ENCODE data around the gene GJA9. TPM values are rescaled to one million over a fixed set of nuclear protein-coding genes. Genes with fewer than 3 reads are reported as not detected.
A peak's percentile ranks its signal among the peaks of the same experiment; 100 is the strongest.

Gene GJA9
- total RNA-seq (2014; rRNA removed) (0.35 TPM in 1 of 2 replicates, not detected in the other), Bru-seq, nascent RNA (percentile 27 among the genes with signal in this experiment), BruChase-seq, experiment 1, labeled RNA remaining after a 6-hour chase (percentile 20 among the genes with signal in this experiment), BruChase-seq, experiment 2, labeled RNA remaining after a 2-hour chase (percentile 22 among the genes with signal in this experiment)
- long read RNA-seq, result 0 reads

DNA sequence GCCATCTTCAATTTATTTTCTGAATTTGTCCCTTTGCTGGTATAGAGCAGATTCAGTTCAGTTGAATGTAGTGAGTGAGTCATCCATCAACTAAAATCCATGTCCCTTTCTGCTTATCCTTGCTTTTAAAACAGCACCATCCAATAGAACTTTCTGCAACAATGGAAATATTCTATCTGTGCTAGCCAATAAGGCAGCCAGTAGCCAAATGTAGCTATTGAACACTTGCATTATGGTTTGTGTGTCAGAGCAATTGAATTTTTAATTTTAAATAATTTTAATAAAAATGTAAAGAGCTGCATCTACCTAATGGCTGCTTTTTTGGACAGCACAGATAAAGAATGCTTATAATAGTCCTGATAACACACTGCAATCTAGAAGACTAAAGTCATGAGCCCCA lies at the start of gene GJA9:
GJA9 (minus strand) TSS at position 101 of the 400 bp plus-strand sequence. CDS start 5,489 bp downstream, outside the sequence.
- no peaks in the 10 kb centered on the region for H3K9me2 ChIP-seq (replicated peaks; ENCODE audit: low read length)
- H3K4me1 ChIP-seq (ENCODE audit: insufficient read depth, low read length), result peaks cover 9% of the 10 kb centered on the region
- H2AFZ ChIP-seq (ENCODE audit: low read length), result no peak within 1 kb of the TSS
- ATAC-seq (no peak), DNase-seq (no peak)
- ChIA-PET POLR2A (ENCODE audit: unreplicated experiment) (no interaction called here), CTCF (no interaction called here)
- H4K20me1 ChIP-seq (ENCODE audit: low read length), result no peaks in the 10 kb centered on the region
- H3K27me3 ChIP-seq (ENCODE audit: low read length), result no peaks in the 10 kb centered on the region
- H3K36me3 ChIP-seq (ENCODE audit: low read depth, low read length), result no peaks in the 10 kb centered on the region
- TF ChIP-seq, protein P1, sequence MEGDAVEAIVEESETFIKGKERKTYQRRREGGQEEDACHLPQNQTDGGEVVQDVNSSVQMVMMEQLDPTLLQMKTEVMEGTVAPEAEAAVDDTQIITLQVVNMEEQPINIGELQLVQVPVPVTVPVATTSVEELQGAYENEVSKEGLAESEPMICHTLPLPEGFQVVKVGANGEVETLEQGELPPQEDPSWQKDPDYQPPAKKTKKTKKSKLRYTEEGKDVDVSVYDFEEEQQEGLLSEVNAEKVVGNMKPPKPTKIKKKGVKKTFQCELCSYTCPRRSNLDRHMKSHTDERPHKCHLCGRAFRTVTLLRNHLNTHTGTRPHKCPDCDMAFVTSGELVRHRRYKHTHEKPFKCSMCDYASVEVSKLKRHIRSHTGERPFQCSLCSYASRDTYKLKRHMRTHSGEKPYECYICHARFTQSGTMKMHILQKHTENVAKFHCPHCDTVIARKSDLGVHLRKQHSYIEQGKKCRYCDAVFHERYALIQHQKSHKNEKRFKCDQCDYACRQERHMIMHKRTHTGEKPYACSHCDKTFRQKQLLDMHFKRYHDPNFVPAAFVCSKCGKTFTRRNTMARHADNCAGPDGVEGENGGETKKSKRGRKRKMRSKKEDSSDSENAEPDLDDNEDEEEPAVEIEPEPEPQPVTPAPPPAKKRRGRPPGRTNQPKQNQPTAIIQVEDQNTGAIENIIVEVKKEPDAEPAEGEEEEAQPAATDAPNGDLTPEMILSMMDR (conservative IDR thresholded peaks at IDR 0.05; ENCODE audit: low read depth, low read length), result no peak
- TF ChIP-seq EZH2phosphoT487 (IDR thresholded peaks at IDR 0.05; ENCODE audit: borderline replicate concordance, low read length) (no peak), EZH2 (IDR thresholded peaks at IDR 0.05; ENCODE audit: low read length, unreplicated experiment) (no peak)
- intact Hi-C loops (cut with micrococcal nuclease), result no loop called here
- no peak within 1 kb of the TSS for H3K9ac ChIP-seq (ENCODE audit: low read length)
- no TSS peak for BruUV-seq (replicated peaks)
- no peaks in the 10 kb centered on the region for H3K9me3 ChIP-seq (ENCODE audit: low read length)
- no peak within 1 kb of the TSS for H3K4me3 ChIP-seq (ENCODE audit: low read length)
- H3K79me2 ChIP-seq (ENCODE audit: low read length), result no peaks in the 10 kb centered on the region
- H3K4me2 ChIP-seq (ENCODE audit: low read length), result no peak within 1 kb of the TSS
- H3K27ac ChIP-seq (ENCODE audit: low read length), result no peak within 1 kb of the TSS
- H3F3A ChIP-seq (ENCODE audit: low read length, unreplicated experiment), result no peaks in the 10 kb centered on the region

DNA sequence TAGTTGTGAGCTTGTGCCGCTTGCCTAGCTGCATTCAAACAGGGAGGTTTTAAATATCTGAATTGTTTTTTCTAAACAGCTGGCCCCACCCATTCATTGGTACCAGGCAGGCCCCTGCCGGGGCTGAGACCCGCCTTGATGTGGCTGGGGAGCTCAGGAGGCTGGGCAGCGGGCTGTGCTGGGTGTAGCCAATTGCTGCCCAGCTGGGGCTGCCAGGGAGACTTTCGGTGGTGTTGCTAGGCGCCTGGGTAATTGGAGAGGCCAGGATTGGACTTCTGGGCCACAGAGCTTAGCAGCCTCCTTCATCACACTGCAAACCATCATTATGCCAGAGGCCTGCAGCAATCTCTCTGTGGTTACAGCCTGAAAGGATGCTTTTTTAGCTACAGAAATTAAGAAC lies 48.1 kb upstream of the GJA9 start:
- ATAC-seq (no peak), DNase-seq (no peak)
- Histone ChIP-seq H3K4me3 (ENCODE audit: low read length) (no peak overlapping the region), H3K9ac (ENCODE audit: low read length) (no peak overlapping the region), H4K20me1 (ENCODE audit: low read length) (no peaks in the 10 kb centered on the region), H3K4me1 (ENCODE audit: insufficient read depth, low read length) (no peaks in the 10 kb centered on the region), H2AFZ (ENCODE audit: low read length) (no peak overlapping the region), H3K9me3 (ENCODE audit: low read length) (no peaks in the 10 kb centered on the region), H3K36me3 (ENCODE audit: low read depth, low read length) (no peaks in the 10 kb centered on the region), H3K4me2 (ENCODE audit: low read length) (no peak overlapping the region), H3K9me2 (replicated peaks; ENCODE audit: low read length) (no peaks in the 10 kb centered on the region), H3K27me3 (ENCODE audit: low read length) (no peaks in the 10 kb centered on the region), H3K79me2 (ENCODE audit: low read length) (no peaks in the 10 kb centered on the region), H3K27ac (ENCODE audit: low read length) (no peak overlapping the region), H3F3A (ENCODE audit: low read length, unreplicated experiment) (no peaks in the 10 kb centered on the region)
- BruUV-seq (replicated peaks), result no TSS peak
- intact Hi-C loops (cut with micrococcal nuclease), result no loop called here
- CTCF ChIA-PET, result no interaction called here
- TF ChIP-seq EZH2 (IDR thresholded peaks at IDR 0.05; ENCODE audit: low read length, unreplicated experiment), result no peak
- TF ChIP-seq, protein P1 (conservative IDR thresholded peaks at IDR 0.05; ENCODE audit: low read depth, low read length), result no peak
- POLR2A ChIA-PET (ENCODE audit: unreplicated experiment), result no interaction called here

DNA sequence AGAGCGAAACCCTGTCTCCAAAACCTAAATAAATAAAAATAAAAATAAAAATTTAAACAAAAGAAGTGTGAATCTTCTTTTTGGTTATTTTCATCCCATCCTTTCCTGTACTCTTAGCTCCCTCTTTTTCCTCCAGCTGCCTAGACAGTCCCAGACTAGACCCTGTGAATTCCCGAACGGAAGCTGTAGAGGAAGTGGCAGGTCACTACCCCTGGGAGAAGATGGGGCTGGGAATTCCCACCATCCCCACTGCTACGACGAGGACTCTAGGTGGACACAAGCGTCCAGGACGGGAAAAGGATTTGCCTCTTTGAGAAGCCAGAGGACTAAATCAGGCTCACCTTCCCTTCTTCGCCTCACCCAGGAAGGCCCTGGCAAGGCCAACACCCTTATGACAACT lies 47.7 kb upstream of the GJA9 start:
- Histone ChIP-seq H3K4me1 (ENCODE audit: insufficient read depth, low read length) (no peaks in the 10 kb centered on the region), H3K36me3 (ENCODE audit: low read depth, low read length) (no peaks in the 10 kb centered on the region), H3K4me3 (ENCODE audit: low read length) (no peak overlapping the region), H3K9ac (ENCODE audit: low read length) (no peak overlapping the region), H4K20me1 (ENCODE audit: low read length) (no peaks in the 10 kb centered on the region), H3K79me2 (ENCODE audit: low read length) (no peaks in the 10 kb centered on the region), H3F3A (ENCODE audit: low read length, unreplicated experiment) (no peaks in the 10 kb centered on the region), H3K4me2 (ENCODE audit: low read length) (no peak overlapping the region), H3K9me3 (ENCODE audit: low read length) (no peaks in the 10 kb centered on the region), H3K9me2 (replicated peaks; ENCODE audit: low read length) (no peaks in the 10 kb centered on the region), H3K27me3 (ENCODE audit: low read length) (no peaks in the 10 kb centered on the region), H3K27ac (ENCODE audit: low read length) (no peak overlapping the region), H2AFZ (ENCODE audit: low read length) (no peak overlapping the region)
- DNase-seq (no peak), ATAC-seq (no peak)
- intact Hi-C loops (cut with micrococcal nuclease), result no loop called here
- ChIA-PET CTCF (no interaction called here), POLR2A (ENCODE audit: unreplicated experiment) (no interaction called here)
- BruUV-seq (replicated peaks), result no TSS peak
- no peak for TF ChIP-seq EZH2phosphoT487 (IDR thresholded peaks at IDR 0.05; ENCODE audit: borderline replicate concordance, low read length)
- TF ChIP-seq, protein P1 (conservative IDR thresholded peaks at IDR 0.05; ENCODE audit: low read depth, low read length), result no peak
- no peak for TF ChIP-seq EZH2 (IDR thresholded peaks at IDR 0.05; ENCODE audit: low read length, unreplicated experiment)
